Upper lobe of left lung (tissue), 6 donors: ENCODE measurements around the gene ZBTB14. TPM values are rescaled to one million over a fixed set of nuclear protein-coding genes. Genes with fewer than 3 reads are reported as not detected.

Experiments used
- ATAC-seq, 2 donors: fragments of 200-7000 bp; cut with Tn5 transposase; one replicate each; pipeline ENCODE4 v1.9.1; 2022; ENCODE audit warnings: mild to moderate bottlenecking in 2 of 2, moderate library complexity in 2 of 2; ENCODE audit not compliant: low FRiP score in 2 of 2
- DNase-seq, 2 donors: peaks; one replicate each; pipeline ENCODE4 v3.0.0-alpha.2; 2019 to 2020
- H3K27ac ChIP-seq, 4 donors: fragments of 200-600 bp; sonication (generic); one replicate each; pipeline ENCODE4 v1.5.1; 2016 to 2019
- H3K27me3 ChIP-seq, 4 donors: fragments of 200-600 bp; sonication (generic); one replicate each; pipeline ENCODE4 v1.5.1; 2017 to 2019
- H3K36me3 ChIP-seq, 4 donors: fragments of 200-600 bp; sonication (generic); one replicate each; pipeline ENCODE4 v1.5.1; 2016 to 2019
- H3K4me1 ChIP-seq, 4 donors: fragments of 200-600 bp; sonication (generic); one replicate each; pipeline ENCODE4 v1.5.1; 2018 to 2019
- H3K4me3 ChIP-seq, 4 donors: fragments of 200-600 bp; sonication (generic); one replicate each; pipeline ENCODE4 v1.5.1; 2017 to 2019; ENCODE audit warnings: mild to moderate bottlenecking in 2 of 4, moderate library complexity in 1 of 4
- H3K9me3 ChIP-seq, 4 donors: fragments of 200-600 bp; sonication (generic); one replicate each; pipeline ENCODE4 v1.5.1; 2018 to 2019
- EP300 ChIP-seq, 4 donors: sonication (generic); formaldehyde crosslinking; IDR thresholded peaks; one replicate each; pipeline ENCODE4 v1.5.1; 2017; ENCODE audit warnings: antibody characterized with exemption in 4 of 4, control low read depth in 2 of 4
- POLR2A ChIP-seq, 4 donors: fragments of 450-650 bp; IDR thresholded peaks; one replicate each; pipeline ENCODE4 v1.5.1; 2016 to 2017; ENCODE audit warnings: antibody characterized with exemption in 4 of 4, mild to moderate bottlenecking in 2 of 4
- POLR2AphosphoS5 ChIP-seq, 2 donors: sonication (generic); formaldehyde crosslinking; IDR thresholded peaks; one replicate each; pipeline ENCODE4 v1.5.1; 2017; ENCODE audit warnings: antibody characterized with exemption in 2 of 2
- whole genome bisulfite sequencing, 2 donors: methylation state at CpG; one replicate each; pipeline ENCODE4 v1.1.5; 2017 to 2018; 5-methylcytosine and 5-hydroxymethylcytosine counted together
- total RNA-seq, 6 donors: library from RNA; depleted of rRNA in 4 of 6; stranded (reverse); fragments of >200 nt in 4 of 6; gene quantifications; one replicate each; pipeline versions ENCODE4 v1.1.0 to v1.2.1, GENCODE V29; 2016 to 2021
- TF ChIP-seq, protein P1 (sequence below), 6 experiments: fragments of 450-650 bp in 4 of 6; fragments of 200-600 bp in 2 of 6; sonication (generic) in 2 of 6; IDR thresholded peaks; one replicate each; pipeline ENCODE4 v1.5.1; 2016 to 2019; ENCODE audit warnings: antibody characterized with exemption in 6 of 6
- donor health status: DM: no; HTN: no; CAD: no; lungs with moderate emphysema.
- donor health status: DM: no; HTN: yes; CAD: no; lungs with severe emphysema.

The ZBTB14 gene
- total RNA-seq, 6 donors from 2014 or later = 6.3 to 16.5 (median 10.5) TPM

DNA sequence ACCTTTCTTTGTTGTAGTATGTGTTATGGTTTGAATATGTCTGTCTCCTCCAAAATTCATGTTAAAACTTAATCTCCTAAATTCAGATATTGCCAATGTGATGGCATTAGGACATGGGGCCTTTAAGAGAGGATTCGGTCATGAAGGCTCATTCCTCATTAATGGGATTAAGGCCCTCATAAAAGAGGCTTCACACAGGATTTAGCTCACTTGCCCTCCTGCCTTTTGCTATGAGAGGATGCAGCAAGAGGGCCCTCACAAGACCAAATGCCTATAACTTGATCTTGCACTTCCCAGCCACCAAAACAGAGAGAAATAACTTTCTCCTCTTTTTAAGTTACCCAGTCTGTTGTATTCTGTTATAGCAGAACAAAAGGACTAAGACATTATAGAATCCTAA lies 19.7 kb downstream of the ZBTB14 start:
- Histone ChIP-seq H3K4me3 (no peak overlapping the region), H3K27ac (no peak overlapping the region), H3K36me3 (no peaks in the 10 kb centered on the region), H3K9me3 (no peaks in the 10 kb centered on the region), H3K27me3 (no peaks in the 10 kb centered on the region), H3K4me1 (no peaks in the 10 kb centered on the region)
- DNase-seq (no peak), ATAC-seq (no peak)
- 53 to 71% methylated on average over 1 of the region's 1 CpG for WGBS, 2 donors
- TF ChIP-seq POLR2AphosphoS5 (IDR thresholded peaks at IDR 0.05) (no peak), POLR2A (IDR thresholded peaks at IDR 0.05) (no peak), EP300 (IDR thresholded peaks at IDR 0.05) (no peak)
- TF ChIP-seq, protein P1, sequence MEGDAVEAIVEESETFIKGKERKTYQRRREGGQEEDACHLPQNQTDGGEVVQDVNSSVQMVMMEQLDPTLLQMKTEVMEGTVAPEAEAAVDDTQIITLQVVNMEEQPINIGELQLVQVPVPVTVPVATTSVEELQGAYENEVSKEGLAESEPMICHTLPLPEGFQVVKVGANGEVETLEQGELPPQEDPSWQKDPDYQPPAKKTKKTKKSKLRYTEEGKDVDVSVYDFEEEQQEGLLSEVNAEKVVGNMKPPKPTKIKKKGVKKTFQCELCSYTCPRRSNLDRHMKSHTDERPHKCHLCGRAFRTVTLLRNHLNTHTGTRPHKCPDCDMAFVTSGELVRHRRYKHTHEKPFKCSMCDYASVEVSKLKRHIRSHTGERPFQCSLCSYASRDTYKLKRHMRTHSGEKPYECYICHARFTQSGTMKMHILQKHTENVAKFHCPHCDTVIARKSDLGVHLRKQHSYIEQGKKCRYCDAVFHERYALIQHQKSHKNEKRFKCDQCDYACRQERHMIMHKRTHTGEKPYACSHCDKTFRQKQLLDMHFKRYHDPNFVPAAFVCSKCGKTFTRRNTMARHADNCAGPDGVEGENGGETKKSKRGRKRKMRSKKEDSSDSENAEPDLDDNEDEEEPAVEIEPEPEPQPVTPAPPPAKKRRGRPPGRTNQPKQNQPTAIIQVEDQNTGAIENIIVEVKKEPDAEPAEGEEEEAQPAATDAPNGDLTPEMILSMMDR (IDR thresholded peaks at IDR 0.05) = no peak

DNA sequence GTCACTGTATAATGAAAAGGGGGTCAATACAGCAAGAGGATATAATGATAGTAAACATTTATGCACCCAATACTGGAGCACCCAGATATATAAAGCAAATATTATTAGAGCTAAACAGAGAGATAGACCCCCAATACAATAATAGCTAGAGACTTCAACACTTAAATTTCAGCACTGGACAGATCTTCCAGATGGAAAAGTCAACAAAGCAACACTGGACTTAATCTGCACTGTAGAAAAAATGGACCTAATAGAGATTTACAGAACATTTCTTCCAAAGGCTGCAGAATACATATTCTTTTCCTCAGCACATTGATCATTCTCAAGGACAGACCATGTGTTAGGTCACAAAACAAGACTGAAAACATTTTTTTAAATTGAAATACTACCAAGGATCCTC lies 26.7 kb downstream of the ZBTB14 start:
- H3K27ac ChIP-seq = no peak overlapping the region
- TF ChIP-seq EP300 (IDR thresholded peaks at IDR 0.05) = no peak
- no peak for TF ChIP-seq POLR2AphosphoS5 (IDR thresholded peaks at IDR 0.05)
- TF ChIP-seq, protein P1 (IDR thresholded peaks at IDR 0.05) = no peak
- no peak for TF ChIP-seq POLR2A (IDR thresholded peaks at IDR 0.05)
- DNase-seq (no peak), ATAC-seq (no peak)
- H3K4me1 ChIP-seq = no peaks in the 10 kb centered on the region
- H3K36me3 ChIP-seq = no peaks in the 10 kb centered on the region
- H3K9me3 ChIP-seq = peaks cover 0 to 7% (median 0%) of the 10 kb centered on the region in 4 donors
- H3K4me3 ChIP-seq = no peak overlapping the region
- H3K27me3 ChIP-seq = no peaks in the 10 kb centered on the region

DNA sequence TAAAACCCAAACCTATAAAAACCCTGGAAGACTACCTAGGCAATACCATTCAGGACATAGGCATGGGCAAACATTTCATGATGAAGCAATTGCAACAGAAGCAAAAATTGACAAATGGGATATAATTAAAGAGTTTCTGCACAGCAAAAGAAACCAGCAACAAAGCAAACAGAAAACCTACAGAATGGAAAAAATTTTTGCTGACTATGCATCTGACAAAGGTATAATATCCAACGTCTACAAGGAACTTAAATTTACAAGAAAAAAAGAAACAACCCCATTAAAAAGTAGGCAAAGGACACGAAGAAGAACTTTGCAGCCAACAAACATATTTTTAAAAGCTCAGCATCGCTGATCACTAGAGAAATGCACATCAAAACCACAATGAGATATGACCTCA lies 28.8 kb downstream of the ZBTB14 start:
- 84% methylated on average over 3 of the region's 3 CpGs for WGBS, 2 donors
- Histone ChIP-seq H3K27me3 (no peaks in the 10 kb centered on the region), H3K4me3 (no peak overlapping the region), H3K4me1 (no peaks in the 10 kb centered on the region), H3K27ac (no peak overlapping the region), H3K9me3 (peaks cover 0 to 7% (median 0%) of the 10 kb centered on the region in 4 donors), H3K36me3 (no peaks in the 10 kb centered on the region)
- no peak for DNase-seq
- TF ChIP-seq POLR2AphosphoS5 (IDR thresholded peaks at IDR 0.05) (no peak), POLR2A (IDR thresholded peaks at IDR 0.05) (no peak), EP300 (IDR thresholded peaks at IDR 0.05) (no peak)
- TF ChIP-seq, protein P1 (IDR thresholded peaks at IDR 0.05) = no peak
- no peak for ATAC-seq

DNA sequence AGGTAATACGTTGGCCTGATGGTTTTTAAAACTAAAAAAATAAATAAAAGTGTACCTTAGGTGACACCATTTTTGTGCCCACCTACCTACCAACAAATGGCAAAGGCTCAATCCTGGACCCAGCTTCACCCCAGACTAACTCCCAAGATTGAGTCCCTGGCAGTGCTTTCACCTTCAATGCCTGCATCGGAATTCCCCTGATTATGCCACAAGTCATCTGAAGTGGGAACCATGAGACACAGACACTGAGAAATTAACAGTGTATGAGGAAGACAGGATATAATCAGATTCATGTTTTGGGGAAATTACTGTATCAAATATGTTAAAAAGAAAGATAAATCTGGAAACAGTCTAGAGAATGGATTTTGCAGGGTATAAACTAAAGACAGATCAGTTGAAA lies 41.6 kb downstream of the ZBTB14 start:
- Histone ChIP-seq H3K4me3 (no peak overlapping the region), H3K27me3 (no peaks in the 10 kb centered on the region), H3K36me3 (no peaks in the 10 kb centered on the region), H3K4me1 (no peaks in the 10 kb centered on the region), H3K9me3 (no peaks in the 10 kb centered on the region), H3K27ac (no peak overlapping the region)
- ATAC-seq = no peak
- 60 to 64% methylated on average over 2 of the region's 2 CpGs for WGBS, 2 donors
- no peak for DNase-seq
- TF ChIP-seq POLR2A (IDR thresholded peaks at IDR 0.05) = no peak

DNA sequence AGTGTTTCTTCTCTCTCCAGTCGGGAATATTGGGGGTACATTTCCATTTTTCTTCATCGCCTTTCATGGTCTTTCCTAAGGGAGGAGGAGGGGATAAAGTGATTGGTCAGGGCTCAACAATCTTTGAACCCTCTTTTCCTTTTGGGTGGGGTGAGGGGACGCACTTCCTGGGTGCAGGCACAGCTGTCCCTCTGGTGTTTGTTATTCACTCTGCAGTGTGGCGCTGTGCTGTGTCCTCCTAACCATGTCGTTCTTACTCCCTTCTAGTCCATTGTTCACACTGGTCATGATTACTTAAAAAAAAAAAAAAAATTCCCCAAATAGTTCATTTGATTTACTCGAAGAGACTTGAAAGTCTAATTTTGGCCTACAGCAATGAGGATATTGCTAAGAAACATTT lies 44.4 kb downstream of the ZBTB14 start:
- Histone ChIP-seq H3K4me1 (no peaks in the 10 kb centered on the region), H3K27me3 (no peaks in the 10 kb centered on the region), H3K9me3 (no peaks in the 10 kb centered on the region), H3K36me3 (no peaks in the 10 kb centered on the region), H3K27ac (no peak overlapping the region), H3K4me3 (no peak overlapping the region)
- DNase-seq (no peak), ATAC-seq (no peak)
- no peak for TF ChIP-seq EP300 (IDR thresholded peaks at IDR 0.05)
- no peak for TF ChIP-seq POLR2A (IDR thresholded peaks at IDR 0.05)
- TF ChIP-seq, protein P1 (IDR thresholded peaks at IDR 0.05) = no peak
- TF ChIP-seq POLR2AphosphoS5 (IDR thresholded peaks at IDR 0.05) = no peak
- WGBS, 2 donors = 81 to 83% methylated on average over 6 of the region's 6 CpGs
